OCI-LY1 (cell line): Measurements from ENCODE around the gene ZCCHC7.

Source experiments
- CTCF ChIP-seq: fragments of 200-600 bp; sonication (generic), shearing (Covaris generic); IDR thresholded peaks from 2 replicates; pipeline ENCODE4 v1.5.1; 2017; ENCODE audit warnings: mild to moderate bottlenecking, antibody characterized with exemption, low read length, moderate library complexity, mixed read lengths
- EZH2 ChIP-seq: fragments of 200-600 bp; sonication (generic), shearing (Covaris generic); IDR thresholded peaks from 2 replicates; pipeline ENCODE4 v1.8.0; 2017; ENCODE audit warnings: borderline replicate concordance, mixed run types, mild to moderate bottlenecking, antibody characterized with exemption, low read length, moderate library complexity, mixed read lengths

GRCh38 chr9:37221489-37222106 is 101.2 kb downstream of the ZCCHC7 start:
- TF ChIP-seq CTCF (no peak), EZH2 (no peak)
